RWPE2 (cell line): Measurements from ENCODE around the gene TMEM94.
"Not testable (repeated sequence)": the region's sequence is repeated elsewhere in the genome, so short reads cannot be mapped to it uniquely, and the experiment has no call there.

Experiments used
- ATAC-seq: fragments of 200-7000 bp; cut with Tn5 transposase; 3 replicates; pipeline ENCODE4 v1.9.1; 2021; ENCODE audit warnings: low read depth
- DNase-seq: peaks from one replicate; pipeline ENCODE4 v3.0.0-alpha.2; 2020; ENCODE audit warnings: low spot score
- H3K27ac ChIP-seq: fragments of 450-650 bp; 2 replicates; pipeline ENCODE4 v1.5.1; 2017; ENCODE audit warnings: mild to moderate bottlenecking; ENCODE audit not compliant: poor library complexity, severe bottlenecking
- H3K27me3 ChIP-seq: fragments of 250-450 bp; sonication (Bioruptor Pico); 2 replicates; pipeline ENCODE4 v1.5.1; 2021; ENCODE audit warnings: mild to moderate bottlenecking, moderate library complexity; ENCODE audit not compliant: insufficient read depth, poor library complexity, severe bottlenecking
- H3K36me3 ChIP-seq: fragments of 250-450 bp; sonication (Bioruptor Pico); 2 replicates; pipeline ENCODE4 v1.5.1; 2020; ENCODE audit warnings: low read depth, mild to moderate bottlenecking, moderate library complexity
- H3K4me1 ChIP-seq: fragments of 250-450 bp; sonication (Bioruptor Pico); 2 replicates; pipeline ENCODE4 v1.5.1; 2021; ENCODE audit warnings: mild to moderate bottlenecking, moderate library complexity; ENCODE audit not compliant: insufficient read depth, poor library complexity, severe bottlenecking
- H3K4me3 ChIP-seq: fragments of 250-450 bp; sonication (Bioruptor Pico); 2 replicates; pipeline ENCODE4 v1.5.1; 2021; ENCODE audit warnings: mild to moderate bottlenecking, moderate library complexity; ENCODE audit not compliant: severe bottlenecking
- H3K9me3 ChIP-seq: fragments of 250-450 bp; sonication (Bioruptor Pico); 2 replicates; pipeline ENCODE4 v1.5.1; 2021; ENCODE audit warnings: mild to moderate bottlenecking, moderate library complexity; ENCODE audit not compliant: severe bottlenecking
- CTCF ChIP-seq: fragments of 450-650 bp; IDR thresholded peaks from one replicate; pipeline ENCODE4 v1.5.1; 2017; ENCODE audit warnings: mild to moderate bottlenecking, moderate library complexity; ENCODE audit not compliant: poor library complexity, severe bottlenecking

TMEM94 gene

GRCh38 chr17:75428543-75429469 lies 27.6 kb upstream of the TMEM94 start:
- DNase-seq, result no peak
- Histone ChIP-seq H3K27me3 (no peaks in the 10 kb centered on the region), H3K4me1 (peaks cover 3% of the 10 kb centered on the region), H3K9me3 (no peaks in the 10 kb centered on the region), H3K4me3 (no peak overlapping the region), H3K27ac (peak overlapping the region; percentile 48), H3K36me3 (no peaks in the 10 kb centered on the region)
- no peak for TF ChIP-seq CTCF
- ATAC-seq, result peak; percentile 86

GRCh38 chr17:75430159-75430974 lies 26.1 kb upstream of the TMEM94 start:
- Histone ChIP-seq H3K27ac (no peak overlapping the region), H3K4me1 (peaks cover 3% of the 10 kb centered on the region)
- no peak for DNase-seq

GRCh38 chr17:75433218-75433783 lies 23.1 kb upstream of the TMEM94 start:
- H3K27me3 ChIP-seq, result no peaks in the 10 kb centered on the region
- H3K27ac ChIP-seq, result no peak overlapping the region
- no peak overlapping the region for H3K4me3 ChIP-seq
- no peaks in the 10 kb centered on the region for H3K36me3 ChIP-seq
- no peak for TF ChIP-seq CTCF
- ATAC-seq (no peak), DNase-seq (no peak)
- peaks cover 3% of the 10 kb centered on the region for H3K4me1 ChIP-seq
- no peaks in the 10 kb centered on the region for H3K9me3 ChIP-seq

More at GRCh38 chr17:75430159-75430974, 26.1 kb upstream of the TMEM94 start:
- no peak for TF ChIP-seq CTCF
- Histone ChIP-seq H3K27me3 (no peaks in the 10 kb centered on the region), H3K4me3 (no peak overlapping the region), H3K36me3 (no peaks in the 10 kb centered on the region), H3K9me3 (no peaks in the 10 kb centered on the region)
- ATAC-seq, result peak; percentile 30; the same call in 2 of the 3 replicates

- not testable (repeated sequence) for H3K4me3 ChIP-seq, H3K36me3 ChIP-seq, DNase-seq, H3K9me3 ChIP-seq, H3K27ac ChIP-seq, ATAC-seq, H3K27me3 ChIP-seq, H3K4me1 ChIP-seq
These were observed 22.0 kb upstream of the TMEM94 start for GRCh38 chr17:75434433-75434832.

GRCh38 chr17:75437404-75437803 lies 19.0 kb upstream of the TMEM94 start:
- H3K27ac ChIP-seq, H3K9me3 ChIP-seq, ATAC-seq, H3K36me3 ChIP-seq, DNase-seq, H3K4me3 ChIP-seq, H3K4me1 ChIP-seq, H3K27me3 ChIP-seq: not testable (repeated sequence)
